Upper lobe of left lung (tissue), 6 donors: ENCODE measurements around the gene FMOD. TPM values are rescaled to one million over a fixed set of nuclear protein-coding genes. Genes with fewer than 3 reads are reported as not detected.
"Not testable (repeated sequence)": the region's sequence is repeated elsewhere in the genome, so short reads cannot be mapped to it uniquely, and the experiment has no call there.

Source experiments
- ATAC-seq, 2 donors: fragments of 200-7000 bp; cut with Tn5 transposase; one replicate each; pipeline ENCODE4 v1.9.1; 2022; ENCODE audit warnings: mild to moderate bottlenecking in 2 of 2, moderate library complexity in 2 of 2; ENCODE audit not compliant: low FRiP score in 2 of 2
- DNase-seq, 2 donors: peaks; one replicate each; pipeline ENCODE4 v3.0.0-alpha.2; 2019 to 2020
- H3K27ac ChIP-seq, 4 donors: fragments of 200-600 bp; sonication (generic); one replicate each; pipeline ENCODE4 v1.5.1; 2016 to 2019
- H3K27me3 ChIP-seq, 4 donors: fragments of 200-600 bp; sonication (generic); one replicate each; pipeline ENCODE4 v1.5.1; 2017 to 2019
- H3K36me3 ChIP-seq, 4 donors: fragments of 200-600 bp; sonication (generic); one replicate each; pipeline ENCODE4 v1.5.1; 2016 to 2019
- H3K4me1 ChIP-seq, 4 donors: fragments of 200-600 bp; sonication (generic); one replicate each; pipeline ENCODE4 v1.5.1; 2018 to 2019
- H3K4me3 ChIP-seq, 4 donors: fragments of 200-600 bp; sonication (generic); one replicate each; pipeline ENCODE4 v1.5.1; 2017 to 2019; ENCODE audit warnings: mild to moderate bottlenecking in 2 of 4, moderate library complexity in 1 of 4
- H3K9me3 ChIP-seq, 4 donors: fragments of 200-600 bp; sonication (generic); one replicate each; pipeline ENCODE4 v1.5.1; 2018 to 2019
- EP300 ChIP-seq, 4 donors: sonication (generic); formaldehyde crosslinking; IDR thresholded peaks; one replicate each; pipeline ENCODE4 v1.5.1; 2017; ENCODE audit warnings: antibody characterized with exemption in 4 of 4, control low read depth in 2 of 4
- POLR2A ChIP-seq, 4 donors: fragments of 450-650 bp; IDR thresholded peaks; one replicate each; pipeline ENCODE4 v1.5.1; 2016 to 2017; ENCODE audit warnings: antibody characterized with exemption in 4 of 4, mild to moderate bottlenecking in 2 of 4
- POLR2AphosphoS5 ChIP-seq, 2 donors: sonication (generic); formaldehyde crosslinking; IDR thresholded peaks; one replicate each; pipeline ENCODE4 v1.5.1; 2017; ENCODE audit warnings: antibody characterized with exemption in 2 of 2
- WGBS, 2 donors: methylation state at CpG; one replicate each; pipeline ENCODE4 v1.1.5; 2017 to 2018; 5-methylcytosine and 5-hydroxymethylcytosine counted together
- total RNA-seq, 6 donors: library from RNA; depleted of rRNA in 4 of 6; stranded (reverse); fragments of >200 nt in 4 of 6; gene quantifications; one replicate each; pipeline versions ENCODE4 v1.1.0 to v1.2.1, GENCODE V29; 2016 to 2021
- TF ChIP-seq, protein P1 (sequence below), 6 experiments: fragments of 450-650 bp in 4 of 6; fragments of 200-600 bp in 2 of 6; sonication (generic) in 2 of 6; IDR thresholded peaks; one replicate each; pipeline ENCODE4 v1.5.1; 2016 to 2019; ENCODE audit warnings: antibody characterized with exemption in 6 of 6
- donor health status: DM: no; HTN: no; CAD: no; lungs with moderate emphysema.
- donor health status: DM: no; HTN: yes; CAD: no; lungs with severe emphysema.

The FMOD gene
- total RNA-seq, 6 donors from 2014 or later, result 12.5 to 46.7 (median 25.4) TPM

DNA sequence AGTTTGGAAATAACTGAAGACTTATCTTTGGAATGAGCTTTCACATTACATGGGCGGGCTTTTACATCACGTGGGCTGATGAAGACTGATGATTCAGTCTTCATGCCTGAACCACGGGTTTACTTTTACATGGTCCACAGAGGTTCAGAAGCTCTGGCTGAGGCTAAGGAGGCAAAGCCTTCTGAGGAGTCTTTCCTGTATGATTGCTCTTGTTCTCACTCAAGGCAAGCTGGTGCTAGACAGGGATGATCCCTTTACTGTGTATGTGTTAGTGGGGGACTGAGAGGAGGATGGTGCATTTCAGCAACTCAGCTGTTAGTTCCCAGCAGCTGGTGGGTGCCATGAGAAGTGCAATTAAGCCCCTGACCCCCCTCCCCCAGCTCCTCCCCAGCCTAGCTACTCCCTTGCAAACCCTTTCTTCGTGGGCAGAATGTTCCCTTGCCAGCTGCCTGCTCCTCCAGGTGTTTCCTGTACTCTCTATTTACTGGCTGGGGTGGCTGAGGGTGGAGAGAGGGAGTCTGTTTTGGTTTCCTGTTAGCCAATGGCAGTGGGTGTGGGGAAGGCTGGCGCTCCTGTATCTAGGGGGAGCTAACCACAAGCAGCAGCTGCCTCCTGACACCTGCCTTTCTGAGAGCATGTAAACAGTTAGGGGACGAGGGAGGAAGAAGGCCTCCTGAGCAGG is 30.2 kb downstream of the FMOD start:
- peak; percentile 83 to 93 for TF ChIP-seq POLR2AphosphoS5 (IDR thresholded peaks at IDR 0.05)
- peak in 2 of 4 donors; percentile 13 to 90 for TF ChIP-seq EP300 (IDR thresholded peaks at IDR 0.05)
- peak in 1 of 4 donors; percentile 49 for TF ChIP-seq POLR2A (IDR thresholded peaks at IDR 0.05)
- TF ChIP-seq, protein P1, sequence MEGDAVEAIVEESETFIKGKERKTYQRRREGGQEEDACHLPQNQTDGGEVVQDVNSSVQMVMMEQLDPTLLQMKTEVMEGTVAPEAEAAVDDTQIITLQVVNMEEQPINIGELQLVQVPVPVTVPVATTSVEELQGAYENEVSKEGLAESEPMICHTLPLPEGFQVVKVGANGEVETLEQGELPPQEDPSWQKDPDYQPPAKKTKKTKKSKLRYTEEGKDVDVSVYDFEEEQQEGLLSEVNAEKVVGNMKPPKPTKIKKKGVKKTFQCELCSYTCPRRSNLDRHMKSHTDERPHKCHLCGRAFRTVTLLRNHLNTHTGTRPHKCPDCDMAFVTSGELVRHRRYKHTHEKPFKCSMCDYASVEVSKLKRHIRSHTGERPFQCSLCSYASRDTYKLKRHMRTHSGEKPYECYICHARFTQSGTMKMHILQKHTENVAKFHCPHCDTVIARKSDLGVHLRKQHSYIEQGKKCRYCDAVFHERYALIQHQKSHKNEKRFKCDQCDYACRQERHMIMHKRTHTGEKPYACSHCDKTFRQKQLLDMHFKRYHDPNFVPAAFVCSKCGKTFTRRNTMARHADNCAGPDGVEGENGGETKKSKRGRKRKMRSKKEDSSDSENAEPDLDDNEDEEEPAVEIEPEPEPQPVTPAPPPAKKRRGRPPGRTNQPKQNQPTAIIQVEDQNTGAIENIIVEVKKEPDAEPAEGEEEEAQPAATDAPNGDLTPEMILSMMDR (IDR thresholded peaks at IDR 0.05), result no peak
- ATAC-seq (peak; percentile 18 to 51), DNase-seq (peak in 1 of 2 donors; percentile 87)
- no peaks in the 10 kb centered on the region for H3K27me3 ChIP-seq
- no peak overlapping the region for H3K4me3 ChIP-seq
- no peaks in the 10 kb centered on the region for H3K36me3 ChIP-seq
- H3K27ac ChIP-seq, result peak overlapping the region; percentile 94 to 97 (median 96)
- no peaks in the 10 kb centered on the region for H3K9me3 ChIP-seq
- WGBS, 2 donors, result 15 to 43% methylated on average over 4 to 5 of the region's 6 CpGs
- peaks cover 65 to 82% (median 80%) of the 10 kb centered on the region in 4 donors for H3K4me1 ChIP-seq

DNA sequence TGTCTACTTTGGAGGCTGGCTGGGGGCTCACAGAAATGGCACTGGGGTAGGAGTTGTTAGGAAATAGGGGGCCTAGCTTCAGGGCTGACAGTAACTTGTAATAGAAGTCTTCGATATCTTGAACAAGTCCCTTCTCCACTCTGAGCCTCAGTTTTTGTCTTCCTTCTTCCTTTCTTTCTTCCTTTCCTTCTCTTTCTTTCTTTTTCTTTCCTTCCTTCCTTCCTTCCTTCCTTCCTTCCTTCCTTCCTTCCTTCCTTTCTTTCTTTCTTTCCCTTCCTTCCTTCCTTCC is 32.7 kb downstream of the FMOD start:
- DNase-seq (no peak), ATAC-seq (no peak)
- H3K36me3 ChIP-seq, result no peaks in the 10 kb centered on the region
- no peaks in the 10 kb centered on the region for H3K27me3 ChIP-seq
- 80 to 88% methylated on average over 1 of the region's 1 CpG for WGBS, 2 donors
- H3K4me3 ChIP-seq, result no peak overlapping the region
- TF ChIP-seq POLR2AphosphoS5 (IDR thresholded peaks at IDR 0.05) (no peak), POLR2A (IDR thresholded peaks at IDR 0.05) (no peak), EP300 (IDR thresholded peaks at IDR 0.05) (no peak)
- TF ChIP-seq, protein P1 (IDR thresholded peaks at IDR 0.05), result no peak
- peaks cover 39 to 62% (median 57%) of the 10 kb centered on the region in 4 donors for H3K4me1 ChIP-seq
- peak overlapping the region; percentile 62 to 84 (median 80) for H3K27ac ChIP-seq
- H3K9me3 ChIP-seq, result no peaks in the 10 kb centered on the region

DNA sequence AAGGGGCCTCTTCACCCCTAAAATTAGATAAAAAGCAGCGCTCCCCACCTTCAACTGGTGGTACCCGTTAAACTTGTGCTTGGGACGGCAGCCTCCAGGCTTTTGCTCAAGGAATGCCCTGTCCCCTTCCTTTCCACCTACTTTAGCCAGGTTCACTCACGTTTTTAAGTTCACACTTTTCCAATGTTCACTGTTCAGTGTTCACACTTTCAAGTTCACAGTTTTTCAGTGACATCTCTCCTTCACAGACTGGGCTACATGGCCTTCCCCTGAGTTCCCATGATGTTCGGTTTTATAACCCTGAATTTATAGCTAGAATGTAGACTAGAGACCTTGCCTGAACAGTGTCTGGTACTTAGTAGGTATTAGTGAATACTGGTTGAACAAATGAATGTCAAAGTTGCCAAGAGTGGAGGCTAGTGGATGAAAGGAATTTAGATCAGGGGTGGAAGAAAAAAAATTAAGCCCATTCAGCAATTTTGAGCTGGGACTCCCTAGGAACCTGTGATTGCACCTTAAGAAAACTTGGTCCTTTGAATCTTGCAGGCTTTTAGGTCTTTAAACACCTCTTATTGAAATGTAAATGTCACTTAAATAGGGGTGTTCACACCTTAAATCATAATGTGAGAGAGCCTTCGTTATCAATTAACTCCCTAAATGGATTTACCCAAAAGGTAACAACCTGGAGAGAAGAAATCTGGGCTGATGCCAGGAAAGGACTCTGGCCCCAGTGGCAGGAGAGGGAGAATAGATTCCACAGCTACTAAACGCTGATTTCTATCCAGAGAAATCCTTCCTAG is 33.3 kb downstream of the FMOD start:
- H3K4me3 ChIP-seq, result no peak overlapping the region
- 65 to 80% methylated on average over 7 of the region's 7 CpGs for WGBS, 2 donors

DNA sequence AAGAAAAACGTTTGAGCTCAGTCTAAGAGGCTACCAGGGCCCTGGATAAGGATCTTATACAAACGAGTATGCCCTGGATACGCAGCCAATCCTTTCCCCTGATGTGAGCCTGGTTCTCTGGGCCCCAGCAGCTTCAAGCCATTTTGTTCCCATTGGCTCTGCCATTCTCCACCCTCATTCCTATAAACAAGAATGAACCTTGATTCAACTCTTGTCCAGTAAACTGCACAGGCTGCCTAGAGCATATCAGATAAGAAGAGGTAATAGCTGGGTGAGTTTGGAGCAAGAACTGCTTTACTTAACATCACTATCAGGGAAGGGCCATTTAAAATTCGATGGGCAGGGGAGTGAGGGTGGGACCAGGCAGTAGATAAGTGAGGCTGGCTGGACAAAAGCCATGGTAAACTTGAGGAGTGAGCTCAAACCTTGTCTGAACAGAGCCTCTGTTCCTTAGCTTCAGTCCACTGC is 34.3 kb downstream of the FMOD start:
- Histone ChIP-seq H3K27me3 (no peaks in the 10 kb centered on the region), H3K27ac (peak overlapping the region; percentile 62 to 84 (median 80)), H3K9me3 (no peaks in the 10 kb centered on the region), H3K4me1 (peaks cover 24 to 55% (median 42%) of the 10 kb centered on the region in 4 donors), H3K36me3 (no peaks in the 10 kb centered on the region), H3K4me3 (no peak overlapping the region)
- ATAC-seq (peak; percentile 41 to 78), DNase-seq (peak in 1 of 2 donors; percentile 79)
- peak in 1 of 4 donors; percentile 39 for TF ChIP-seq POLR2A (IDR thresholded peaks at IDR 0.05)
- peak in 2 of 4 donors; percentile 33 to 74 for TF ChIP-seq EP300 (IDR thresholded peaks at IDR 0.05)
- TF ChIP-seq, protein P1 (IDR thresholded peaks at IDR 0.05), result no peak
- peak in 1 of 2 donors; percentile 47 for TF ChIP-seq POLR2AphosphoS5 (IDR thresholded peaks at IDR 0.05)
- WGBS, 2 donors, result 31 to 41% methylated on average over 4 of the region's 4 CpGs

More for the DNA sequence above, 33.3 kb downstream of the FMOD start:
- DNase-seq (no peak), ATAC-seq (no peak)
- H3K27ac ChIP-seq, result peak overlapping the region; percentile 62 to 84 (median 80)
- no peaks in the 10 kb centered on the region for H3K27me3 ChIP-seq
- TF ChIP-seq POLR2AphosphoS5 (IDR thresholded peaks at IDR 0.05) (no peak), POLR2A (IDR thresholded peaks at IDR 0.05) (no peak), EP300 (IDR thresholded peaks at IDR 0.05) (no peak)
- H3K9me3 ChIP-seq, result no peaks in the 10 kb centered on the region
- no peaks in the 10 kb centered on the region for H3K36me3 ChIP-seq
- H3K4me1 ChIP-seq, result peaks cover 34 to 60% (median 51%) of the 10 kb centered on the region in 4 donors

DNA sequence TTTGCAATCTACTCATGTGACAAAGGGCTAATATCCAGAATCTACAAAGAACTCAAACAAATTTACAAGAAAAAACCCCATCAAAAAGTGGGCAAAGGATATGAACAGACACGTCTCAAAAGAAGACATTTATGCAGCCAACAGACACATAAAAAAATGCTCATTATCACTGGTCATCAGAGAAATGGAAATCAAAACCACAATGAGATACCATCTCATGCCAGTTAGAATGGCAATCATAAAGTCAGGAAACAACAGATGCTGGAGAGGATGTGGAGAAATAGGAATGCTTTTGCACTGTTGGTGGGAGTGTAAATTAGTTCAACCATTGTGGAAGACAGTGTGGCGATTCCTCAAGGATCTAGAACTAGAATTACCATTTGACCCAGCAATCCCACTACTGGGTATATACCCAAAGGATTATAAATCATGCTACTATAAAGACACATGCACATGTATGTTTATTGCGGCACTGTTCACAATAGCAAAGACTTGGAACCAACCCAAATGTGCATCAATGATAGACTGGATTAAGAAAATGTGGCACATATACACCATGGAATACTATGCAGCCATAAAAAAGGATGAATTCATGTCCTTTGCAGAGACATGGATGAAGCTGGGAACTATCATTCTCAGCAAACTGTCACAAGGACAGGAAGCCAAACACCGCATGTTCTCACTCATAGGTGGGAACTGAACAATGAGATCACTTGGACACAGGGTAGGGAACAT is 36.7 kb downstream of the FMOD start:
- peaks cover 0 to 17% (median 5%) of the 10 kb centered on the region in 4 donors for H3K36me3 ChIP-seq
- H3K4me1 ChIP-seq, result peaks cover 17 to 50% (median 34%) of the 10 kb centered on the region in 4 donors
- H3K27ac ChIP-seq, H3K9me3 ChIP-seq, H3K4me3 ChIP-seq, H3K27me3 ChIP-seq, ATAC-seq, DNase-seq: not testable (repeated sequence)
- 71 to 80% methylated on average over 4 of the region's 4 CpGs for WGBS, 2 donors
